GM12878 (cell line): ENCODE data around the gene BRSK2. TPM values are rescaled to one million over a fixed set of nuclear protein-coding genes. Genes with fewer than 3 reads are reported as not detected.

Experiments used
- ATAC-seq: fragments of 200-7000 bp; cut with Tn5 transposase; 3 replicates; pipeline ENCODE4 v1.9.1; 2020; ENCODE audit warnings: mild to moderate bottlenecking, moderate library complexity
- BruUV-seq: library from RNA; stranded (reverse); fragments of 400-500 nt; replicated peaks from 2 replicates; lab custom pipeline; 2021; lab: Mats Ljungman, UMichigan
- CTCF ChIA-PET: fragments of 300-600 bp; sonication (Branson Sonifier 250); formaldehyde crosslinking; extraction: SDS; loops from one replicate; lab custom pipeline; 2021; ENCODE audit warnings: inconsistent platforms; lab: Yijun Ruan, JAX
- POLR2A ChIA-PET: fragments of 350-600 bp; formaldehyde crosslinking; extraction: SDS; loops from one replicate; lab custom pipeline; 2021; ENCODE audit warnings: inconsistent platforms; lab: Charles Lee
- RAD21 ChIA-PET: fragments of 300-600 bp; sonication (Branson Sonifier 250); formaldehyde crosslinking; loops from one replicate; lab custom pipeline; 2023; ENCODE audit warnings: antibody characterized with exemption; ENCODE audit not compliant: unreplicated experiment; lab: Charles Lee
- SMC1A ChIA-PET: fragments of 300-600 bp; sonication (Branson Sonifier 250); formaldehyde crosslinking; loops from one replicate; lab custom pipeline; 2023; ENCODE audit not compliant: unreplicated experiment, uncharacterized antibody; lab: Charles Lee
- DNase-seq: peaks from one replicate; pipeline ENCODE4 v3.0.0-alpha.2; 2011; ENCODE audit warnings: low read depth, low spot score
- FAIRE-seq: peaks from 3 replicates; lab custom pipeline; 2011; peaks lifted over from hg19 to GRCh38; lab: Jason Lieb, UNC
- H2AFZ ChIP-seq: 2 replicates; pipeline ENCODE4 v1.6.0; 2011; ENCODE audit warnings: low read depth, low read length, control low read depth; ENCODE audit not compliant: control insufficient read depth
- H3K27ac ChIP-seq: 2 replicates; pipeline ENCODE4 v1.5.1; 2011; ENCODE audit warnings: control low read depth; ENCODE audit not compliant: control insufficient read depth, insufficient read depth
- H3K27me3 ChIP-seq, 2 experiments: replicated peaks in 1 of 2; 2 replicates each; pipeline versions ENCODE4 v1.6.0 to v1.6.1; 2011; ENCODE audit warnings: low read length in 1 of 2; ENCODE audit not compliant: control insufficient read depth in 2 of 2, insufficient read depth in 2 of 2
- H3K36me3 ChIP-seq, 2 experiments: 2 replicates each; pipeline ENCODE4 v1.5.1; 2011; ENCODE audit warnings: low read length in 1 of 2; ENCODE audit not compliant: control insufficient read depth in 2 of 2, insufficient read depth in 2 of 2
- H3K4me1 ChIP-seq: 2 replicates; pipeline ENCODE4 v1.6.1; 2011; ENCODE audit warnings: mild to moderate bottlenecking, low read length, moderate library complexity, mixed read lengths; ENCODE audit not compliant: control insufficient read depth, insufficient read depth
- H3K4me2 ChIP-seq: 2 replicates; pipeline ENCODE4 v1.6.0; 2011; ENCODE audit warnings: control low read depth; ENCODE audit not compliant: control insufficient read depth, insufficient read depth
- H3K4me3 ChIP-seq: fragments of 200-600 bp; sonication (generic); 2 replicates; pipeline ENCODE4 v1.5.1; 2016
- H3K79me2 ChIP-seq: 2 replicates; pipeline ENCODE4 v1.6.0; 2011; ENCODE audit warnings: low read length; ENCODE audit not compliant: control insufficient read depth, insufficient read depth
- H3K9ac ChIP-seq: 2 replicates; pipeline ENCODE4 v1.8.0; 2011; ENCODE audit warnings: low read length, control low read depth, mixed read lengths; ENCODE audit not compliant: control insufficient read depth, insufficient read depth
- H3K9me3 ChIP-seq: replicated peaks from 3 replicates; pipeline ENCODE4 v1.5.1; 2011; ENCODE audit warnings: mild to moderate bottlenecking, low read length; ENCODE audit not compliant: control insufficient read depth, insufficient read depth
- H4K20me1 ChIP-seq: 2 replicates; pipeline ENCODE4 v1.6.0; 2011; ENCODE audit not compliant: control insufficient read depth, insufficient read depth
- BACH1 ChIP-seq: fragments of 450-650 bp; IDR thresholded peaks from 2 replicates; pipeline ENCODE4 v1.6.1; 2017; ENCODE audit warnings: mild to moderate bottlenecking, borderline replicate concordance
- CHD1 ChIP-seq: IDR thresholded peaks from 2 replicates; pipeline ENCODE4 v1.6.1; 2012; ENCODE audit warnings: low read depth, low read length, improper control_type of control experiment
- CREM ChIP-seq: IDR thresholded peaks from 2 replicates; pipeline ENCODE4 v1.6.1; 2014; ENCODE audit warnings: antibody characterized with exemption, low read depth
- EGR1 ChIP-seq, 2 experiments: IDR thresholded peaks; 1 replicate in 1 of 2; 2 replicates in 1 of 2; pipeline ENCODE4 v1.6.1; 2011 to 2012; ENCODE audit warnings: low read depth in 2 of 2, low read length in 2 of 2, borderline replicate concordance in 1 of 2, mild to moderate bottlenecking in 1 of 2, moderate library complexity in 1 of 2
- ESRRA ChIP-seq: IDR thresholded peaks from 2 replicates; pipeline ENCODE4 v1.6.1; 2012; ENCODE audit warnings: mild to moderate bottlenecking, low read length, improper control_type of control experiment
- NR2C1 ChIP-seq: fragments of 450-650 bp; IDR thresholded peaks from 2 replicates; pipeline ENCODE4 v1.6.1; 2017; ENCODE audit warnings: antibody characterized with exemption, mild to moderate bottlenecking, moderate library complexity
- SMAD5 ChIP-seq: IDR thresholded peaks from 2 replicates; pipeline ENCODE4 v1.6.1; 2016; ENCODE audit warnings: antibody characterized with exemption, low read depth
- TAF1 ChIP-seq: IDR thresholded peaks from 2 replicates; pipeline ENCODE4 v1.6.1; 2011; ENCODE audit warnings: mild to moderate bottlenecking, low read depth, low read length, borderline replicate concordance
- TARDBP ChIP-seq: IDR thresholded peaks from 2 replicates; pipeline ENCODE4 v1.6.1; 2016; ENCODE audit warnings: borderline replicate concordance
- YBX1 ChIP-seq: fragments of 450-650 bp; IDR thresholded peaks from 2 replicates; pipeline ENCODE4 v1.6.1; 2016; ENCODE audit warnings: antibody characterized with exemption
- ZBED1 ChIP-seq: IDR thresholded peaks from 2 replicates; pipeline ENCODE4 v1.6.1; 2016; ENCODE audit warnings: borderline replicate concordance
- ZNF207 ChIP-seq: fragments of 450-650 bp; IDR thresholded peaks from 2 replicates; pipeline ENCODE4 v1.6.1; 2014; ENCODE audit warnings: antibody characterized with exemption, mild to moderate bottlenecking, borderline replicate concordance
- WGBS: methylation state at CpG from one replicate; pipeline ENCODE4 v1.1.6; 2016; ENCODE audit warnings: low lambda C conversion rate; ENCODE audit not compliant: insufficient replicate concordance, insufficient coverage; ENCODE audit errors: missing lambda C conversion rate; 5-methylcytosine and 5-hydroxymethylcytosine counted together
- in situ Hi-C: fragments of 300-500 bp; cut with MboI; formaldehyde crosslinking; loops from 9 replicates; pipeline ENCODE4 v1.14.3; 2018; ENCODE audit warnings: mixed read lengths
- intact Hi-C: fragments of 100-400 bp; cut with micrococcal nuclease; formaldehyde crosslinking; loops from one replicate; pipeline ENCODE4 v1.14.2; 2022; ENCODE audit not compliant: unreplicated experiment
- polyA plus RNA-seq, 11 experiments: library from polyadenylated mRNA; depleted of rRNA in 4 of 11; unstranded in 6 of 11; stranded (reverse) in 5 of 11; fragments of >200 nt; fragmentation: Nextera tagmentation in 4 of 11; fragmentation: Illumina TruSeq in 1 of 11; extraction: Ambion mirVana in 4 of 11; extraction: Trizol in 1 of 11; gene quantifications; 1 replicate in 1 of 11; 2 replicates in 10 of 11; pipeline versions ENCODE4 v1.2.1 to v1.2.3, GENCODE V29; 2011 to 2016; ENCODE audit warnings: inconsistent platforms in 2 of 11, missing spikeins in 2 of 11, low read depth in 1 of 11
- total RNA-seq, 4 experiments: library from RNA; depleted of rRNA in 3 of 4; stranded (reverse); fragments of >200 nt in 3 of 4; fragmentation: Illumina TruSeq in 1 of 4; extraction: Trizol in 1 of 4; gene quantifications; 2 replicates each; pipeline versions ENCODE4 v1.2.1 to v1.2.3, GENCODE V29; 2013 to 2021
- TF ChIP-seq, protein P1 (sequence below): fragments of 150-350 bp; IDR thresholded peaks from 2 replicates; pipeline ENCODE4 v1.6.1; 2016; ENCODE audit warnings: low read depth, low read length
- TF ChIP-seq, protein P2 (sequence below), 3 experiments: IDR thresholded peaks in 2 of 3; conservative IDR thresholded peaks in 1 of 3; 2 replicates each; pipeline ENCODE4 v1.5.1; 2011; ENCODE audit warnings: low read depth in 3 of 3, low read length in 3 of 3, mild to moderate bottlenecking in 3 of 3, control low read depth in 2 of 3, moderate library complexity in 2 of 3, inconsistent platforms in 1 of 3, mixed read lengths in 1 of 3; ENCODE audit not compliant: control insufficient read depth in 2 of 3, insufficient read depth in 1 of 3; ENCODE audit errors: extremely low read depth in 1 of 3

The BRSK2 gene
- total and polyA plus RNA-seq, 10 of the 15 experiments (the other 5 are each of a cell fraction or from before 2014, with no cell fraction given): 0.13 TPM; not detected in 9

DNA sequence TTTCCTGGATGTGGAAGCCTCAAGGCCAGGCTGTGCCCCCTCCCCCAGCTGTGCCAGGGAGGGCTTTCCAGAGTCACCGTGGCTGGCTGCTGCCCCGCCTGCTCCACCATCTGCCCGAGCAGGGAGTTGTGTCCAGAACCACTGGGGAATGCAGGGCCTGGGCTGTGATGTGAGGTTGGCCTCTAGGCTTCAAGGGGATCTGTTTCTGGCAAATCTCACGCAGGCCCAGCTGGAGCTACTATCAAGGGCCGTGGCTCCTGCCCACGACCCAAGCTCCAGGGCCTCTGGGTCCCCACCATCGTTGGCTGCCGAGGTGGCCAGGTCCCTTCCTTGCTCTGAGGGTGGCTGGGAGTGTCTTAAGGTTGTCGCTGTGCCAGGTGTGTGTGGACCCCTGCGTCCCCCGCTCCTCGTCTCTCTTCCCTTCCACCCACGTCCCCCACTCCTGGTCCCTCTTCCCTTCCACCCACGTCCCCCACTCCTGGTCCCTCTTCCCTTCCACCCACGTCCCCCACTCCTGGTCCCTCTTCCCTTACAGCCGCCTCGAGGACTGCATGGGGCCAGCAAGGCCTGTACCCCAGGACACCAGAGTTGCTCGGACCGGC is 6.1 kb downstream of the BRSK2 start:
- no peak for TF ChIP-seq ZNF207
- TF ChIP-seq TAF1: no peak
- no peak for TF ChIP-seq ZBED1
- no peak for TF ChIP-seq CREM
- no peak for TF ChIP-seq ESRRA
- TF ChIP-seq BACH1: no peak
- TF ChIP-seq, protein P1, sequence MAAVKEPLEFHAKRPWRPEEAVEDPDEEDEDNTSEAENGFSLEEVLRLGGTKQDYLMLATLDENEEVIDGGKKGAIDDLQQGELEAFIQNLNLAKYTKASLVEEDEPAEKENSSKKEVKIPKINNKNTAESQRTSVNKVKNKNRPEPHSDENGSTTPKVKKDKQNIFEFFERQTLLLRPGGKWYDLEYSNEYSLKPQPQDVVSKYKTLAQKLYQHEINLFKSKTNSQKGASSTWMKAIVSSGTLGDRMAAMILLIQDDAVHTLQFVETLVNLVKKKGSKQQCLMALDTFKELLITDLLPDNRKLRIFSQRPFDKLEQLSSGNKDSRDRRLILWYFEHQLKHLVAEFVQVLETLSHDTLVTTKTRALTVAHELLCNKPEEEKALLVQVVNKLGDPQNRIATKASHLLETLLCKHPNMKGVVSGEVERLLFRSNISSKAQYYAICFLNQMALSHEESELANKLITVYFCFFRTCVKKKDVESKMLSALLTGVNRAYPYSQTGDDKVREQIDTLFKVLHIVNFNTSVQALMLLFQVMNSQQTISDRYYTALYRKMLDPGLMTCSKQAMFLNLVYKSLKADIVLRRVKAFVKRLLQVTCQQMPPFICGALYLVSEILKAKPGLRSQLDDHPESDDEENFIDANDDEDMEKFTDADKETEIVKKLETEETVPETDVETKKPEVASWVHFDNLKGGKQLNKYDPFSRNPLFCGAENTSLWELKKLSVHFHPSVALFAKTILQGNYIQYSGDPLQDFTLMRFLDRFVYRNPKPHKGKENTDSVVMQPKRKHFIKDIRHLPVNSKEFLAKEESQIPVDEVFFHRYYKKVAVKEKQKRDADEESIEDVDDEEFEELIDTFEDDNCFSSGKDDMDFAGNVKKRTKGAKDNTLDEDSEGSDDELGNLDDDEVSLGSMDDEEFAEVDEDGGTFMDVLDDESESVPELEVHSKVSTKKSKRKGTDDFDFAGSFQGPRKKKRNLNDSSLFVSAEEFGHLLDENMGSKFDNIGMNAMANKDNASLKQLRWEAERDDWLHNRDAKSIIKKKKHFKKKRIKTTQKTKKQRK: no peak
- no peak for TF ChIP-seq NR2C1
- TF ChIP-seq CHD1: no peak
- TF ChIP-seq, protein P2, sequence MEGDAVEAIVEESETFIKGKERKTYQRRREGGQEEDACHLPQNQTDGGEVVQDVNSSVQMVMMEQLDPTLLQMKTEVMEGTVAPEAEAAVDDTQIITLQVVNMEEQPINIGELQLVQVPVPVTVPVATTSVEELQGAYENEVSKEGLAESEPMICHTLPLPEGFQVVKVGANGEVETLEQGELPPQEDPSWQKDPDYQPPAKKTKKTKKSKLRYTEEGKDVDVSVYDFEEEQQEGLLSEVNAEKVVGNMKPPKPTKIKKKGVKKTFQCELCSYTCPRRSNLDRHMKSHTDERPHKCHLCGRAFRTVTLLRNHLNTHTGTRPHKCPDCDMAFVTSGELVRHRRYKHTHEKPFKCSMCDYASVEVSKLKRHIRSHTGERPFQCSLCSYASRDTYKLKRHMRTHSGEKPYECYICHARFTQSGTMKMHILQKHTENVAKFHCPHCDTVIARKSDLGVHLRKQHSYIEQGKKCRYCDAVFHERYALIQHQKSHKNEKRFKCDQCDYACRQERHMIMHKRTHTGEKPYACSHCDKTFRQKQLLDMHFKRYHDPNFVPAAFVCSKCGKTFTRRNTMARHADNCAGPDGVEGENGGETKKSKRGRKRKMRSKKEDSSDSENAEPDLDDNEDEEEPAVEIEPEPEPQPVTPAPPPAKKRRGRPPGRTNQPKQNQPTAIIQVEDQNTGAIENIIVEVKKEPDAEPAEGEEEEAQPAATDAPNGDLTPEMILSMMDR (IDR thresholded peaks at IDR 0.05 in 2 of 3, conservative IDR thresholded peaks at IDR 0.05 in 1 of 3; ENCODE audit: control insufficient read depth in 2 of 3, extremely low read depth in 1 of 3, insufficient read depth in 1 of 3, low read depth in 3 of 3, low read length in 3 of 3): no peak
- TF ChIP-seq EGR1 (IDR thresholded peaks at IDR 0.05; ENCODE audit: borderline replicate concordance in 1 of 2, low read depth in 2 of 2, low read length in 2 of 2): no peak
- no peak for TF ChIP-seq SMAD5
- TF ChIP-seq TARDBP: no peak
- TF ChIP-seq YBX1: no peak
- Histone ChIP-seq H3K36me3 (no peaks in the 10 kb centered on the region), H3K4me3 (no peak overlapping the region), H2AFZ (no peak overlapping the region), H3K79me2 (no peaks in the 10 kb centered on the region), H3K4me2 (no peak overlapping the region), H4K20me1 (no peaks in the 10 kb centered on the region), H3K9me3 (no peaks in the 10 kb centered on the region; the same call in 2 of the 3 replicates), H3K4me1 (no peaks in the 10 kb centered on the region), H3K27ac (no peak overlapping the region), H3K27me3 (peaks cover 2 to 6% of the 10 kb centered on the region in 2 experiments), H3K9ac (no peak overlapping the region)
- in situ Hi-C loops (no loop called here), intact Hi-C loops (no loop called here)
- no TSS peak for BruUV-seq
- DNase-seq (no peak), FAIRE-seq (no peak), ATAC-seq (no peak)
- CTCF ChIA-PET: no interaction called here
- SMC1A ChIA-PET: no interaction called here
- RAD21 ChIA-PET: no interaction called here
- WGBS: 26% methylated on average over 19 of the region's 19 CpGs
- POLR2A ChIA-PET: no interaction called here
